ENCODE data around the gene CTU2.

CTU2 gene

GRCh38 chr16:88681709-88682451 is 24.4 kb upstream of the CTU2 start:
- DNase-seq (ENCODE audit: low read depth, low spot score): peak; percentile 23

- DNase-seq (ENCODE audit: low read depth, low spot score): no peak
Measured at GRCh38 chr16:88684569-88685155, 21.6 kb upstream of the CTU2 start.

GRCh38 chr16:88685156-88686061 is 20.9 kb upstream of the CTU2 start:
- DNase-seq (ENCODE audit: low read depth, low spot score): peak; percentile 62

- peak; percentile 30 for DNase-seq (ENCODE audit: low read depth, low spot score)
Measured at GRCh38 chr16:88686062-88686438, 20.3 kb upstream of the CTU2 start.

GRCh38 chr16:88686439-88687253 is 19.7 kb upstream of the CTU2 start, which contains the start of gene SNAI3:
Gene SNAI3, minus strand, starts transcription at chr16:88686507. Its CDS starts 101 bp downstream, at chr16:88686406.
- DNase-seq (ENCODE audit: low read depth, low spot score): peak; percentile 79

GRCh38 chr16:88687254-88687576 is 19.1 kb upstream of the CTU2 start:
- DNase-seq (ENCODE audit: low read depth, low spot score): no peak

GRCh38 chr16:88687676-88688012 is 18.7 kb upstream of the CTU2 start:
- no peak for DNase-seq (ENCODE audit: low read depth, low spot score)

- DNase-seq (ENCODE audit: low read depth, low spot score): no peak
Measured at GRCh38 chr16:88688013-88688778, 18.1 kb upstream of the CTU2 start.

GRCh38 chr16:88690341-88691128 is 15.8 kb upstream of the CTU2 start:
- no peak for DNase-seq (ENCODE audit: low read depth, low spot score)

GRCh38 chr16:88691129-88691813 is 15.0 kb upstream of the CTU2 start:
- no peak for DNase-seq (ENCODE audit: low read depth, low spot score)

GRCh38 chr16:88691924-88692560 is 14.3 kb upstream of the CTU2 start:
- no peak for DNase-seq (ENCODE audit: low read depth, low spot score)

- DNase-seq (ENCODE audit: low read depth, low spot score): no peak
Measured at GRCh38 chr16:88692861-88693260, 13.4 kb upstream of the CTU2 start.

- DNase-seq (ENCODE audit: low read depth, low spot score): no peak
Measured at GRCh38 chr16:88693420-88694177, 12.7 kb upstream of the CTU2 start.

GRCh38 chr16:88694221-88695087 is 11.8 kb upstream of the CTU2 start:
- DNase-seq (ENCODE audit: low read depth, low spot score): no peak

GRCh38 chr16:88695218-88695617 is 11.1 kb upstream of the CTU2 start:
- no peak for DNase-seq (ENCODE audit: low read depth, low spot score)

- DNase-seq (ENCODE audit: low read depth, low spot score): no peak
Measured at GRCh38 chr16:88695753-88696152, 10.6 kb upstream of the CTU2 start.

- DNase-seq (ENCODE audit: low read depth, low spot score): no peak
Measured at GRCh38 chr16:88696441-88696840, 9.9 kb upstream of the CTU2 start.

Data from astrocyte of the hippocampus (primary cell).